Fibroblast of skin of scalp (primary cell): Measurements from ENCODE around the gene ATP6V0C.
"Not testable (repeated sequence)": the region's sequence is repeated elsewhere in the genome, so short reads cannot be mapped to it uniquely, and the experiment has no call there.

Experiments
- DNase-seq: peaks from one replicate; pipeline ENCODE4 v3.0.0-alpha.2; 2013

Gene ATP6V0C

DNA sequence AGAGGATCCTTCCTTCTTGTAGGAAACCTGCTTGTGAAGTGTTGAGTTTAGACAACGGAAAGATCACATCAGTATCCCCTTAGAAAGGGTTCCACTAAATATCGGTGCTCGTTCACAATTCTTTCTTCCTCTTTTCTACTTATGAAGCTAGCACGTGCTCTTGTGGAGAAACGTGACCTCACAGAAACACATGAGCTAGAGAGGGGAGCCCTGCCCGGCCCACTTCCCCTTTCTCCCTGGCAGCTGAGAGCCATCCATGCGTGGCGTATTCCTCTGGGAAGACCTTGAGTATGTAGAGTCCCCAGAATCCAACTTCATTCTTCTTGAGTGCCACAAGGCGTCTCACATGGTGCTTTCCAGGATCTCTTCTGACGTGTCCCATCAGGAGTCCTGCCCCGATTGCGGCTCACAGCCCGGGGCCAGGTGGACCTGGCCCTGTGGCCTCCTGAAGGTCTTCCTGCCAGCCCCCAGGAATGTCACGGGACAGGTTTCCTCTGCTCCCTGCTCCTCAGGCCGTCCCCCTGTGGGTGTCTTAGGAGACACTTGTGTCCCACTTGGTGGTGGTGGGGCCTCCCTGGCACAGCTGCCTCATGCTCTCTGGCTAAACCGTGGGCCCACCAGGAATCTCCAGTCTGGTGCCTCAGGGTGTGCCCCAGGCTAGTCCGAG lies 46.5 kb downstream of the ATP6V0C start:
- not testable (repeated sequence) for DNase-seq

DNA sequence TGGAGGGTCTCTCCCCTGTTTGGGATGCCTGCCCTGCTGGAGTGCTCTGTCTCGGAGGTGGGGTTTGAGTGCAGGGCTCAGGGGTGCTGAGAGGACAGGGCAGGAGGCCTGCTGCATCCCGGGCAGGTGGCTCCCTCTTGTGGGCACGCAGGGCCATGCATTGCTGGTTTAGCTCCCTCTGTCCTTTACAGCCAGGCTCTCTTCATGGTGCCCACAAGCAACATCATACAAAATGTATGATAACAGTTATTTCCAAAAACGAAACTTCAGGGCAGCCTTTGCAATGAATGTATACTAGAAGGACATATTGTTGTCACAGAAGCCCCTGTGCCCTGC lies 47.0 kb downstream of the ATP6V0C start:
- DNase-seq: not testable (repeated sequence)

DNA sequence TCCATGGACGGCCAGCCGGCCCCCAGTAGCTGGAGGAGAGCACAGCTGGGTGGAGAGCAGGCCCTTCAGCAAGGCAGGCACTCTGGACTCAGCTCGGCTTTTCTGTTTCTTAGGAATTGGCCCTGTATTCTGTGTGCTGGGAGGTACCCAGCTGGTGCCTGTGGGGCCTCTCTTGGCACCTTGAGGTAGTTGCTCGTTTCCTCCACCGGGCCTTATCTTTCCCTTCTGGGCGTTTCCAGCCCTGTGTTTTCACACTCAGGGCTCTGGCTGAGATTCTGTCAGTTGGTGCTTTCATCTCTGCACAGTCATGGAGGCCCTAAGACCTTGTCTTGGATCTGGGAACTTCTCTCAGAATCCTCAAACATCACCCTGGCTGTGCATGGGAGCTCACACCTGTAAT lies 53.8 kb downstream of the ATP6V0C start:
- not testable (repeated sequence) for DNase-seq

DNA sequence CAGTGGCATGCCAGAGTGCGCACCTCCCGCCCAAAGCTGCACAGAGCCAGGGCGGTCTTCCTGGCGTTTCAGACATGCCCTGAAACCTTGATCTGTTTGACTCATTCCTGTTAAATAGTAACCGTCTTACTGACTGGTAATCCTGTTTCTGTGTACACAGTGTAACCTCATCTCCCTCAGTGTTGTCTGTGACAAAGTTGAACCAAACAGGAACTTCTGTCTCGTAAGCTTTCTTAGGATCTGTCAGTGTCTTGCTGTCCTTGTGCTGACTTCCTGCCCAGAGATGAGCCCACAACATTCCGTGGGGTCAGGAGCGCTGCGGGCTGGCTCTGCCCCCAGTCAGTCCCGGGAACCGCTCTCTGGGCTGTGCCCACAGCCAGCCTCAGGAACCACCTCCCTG lies 54.8 kb downstream of the ATP6V0C start:
- DNase-seq: not testable (repeated sequence)
